ENCODE data around the gene COQ10B. TPM values are rescaled to one million over a fixed set of nuclear protein-coding genes. Genes with fewer than 3 reads are reported as not detected.
"Not testable (repeated sequence)": the region's sequence is repeated elsewhere in the genome, so short reads cannot be mapped to it uniquely, and the experiment has no call there.

Gene COQ10B
- 11.4 TPM for total RNA-seq

DNA sequence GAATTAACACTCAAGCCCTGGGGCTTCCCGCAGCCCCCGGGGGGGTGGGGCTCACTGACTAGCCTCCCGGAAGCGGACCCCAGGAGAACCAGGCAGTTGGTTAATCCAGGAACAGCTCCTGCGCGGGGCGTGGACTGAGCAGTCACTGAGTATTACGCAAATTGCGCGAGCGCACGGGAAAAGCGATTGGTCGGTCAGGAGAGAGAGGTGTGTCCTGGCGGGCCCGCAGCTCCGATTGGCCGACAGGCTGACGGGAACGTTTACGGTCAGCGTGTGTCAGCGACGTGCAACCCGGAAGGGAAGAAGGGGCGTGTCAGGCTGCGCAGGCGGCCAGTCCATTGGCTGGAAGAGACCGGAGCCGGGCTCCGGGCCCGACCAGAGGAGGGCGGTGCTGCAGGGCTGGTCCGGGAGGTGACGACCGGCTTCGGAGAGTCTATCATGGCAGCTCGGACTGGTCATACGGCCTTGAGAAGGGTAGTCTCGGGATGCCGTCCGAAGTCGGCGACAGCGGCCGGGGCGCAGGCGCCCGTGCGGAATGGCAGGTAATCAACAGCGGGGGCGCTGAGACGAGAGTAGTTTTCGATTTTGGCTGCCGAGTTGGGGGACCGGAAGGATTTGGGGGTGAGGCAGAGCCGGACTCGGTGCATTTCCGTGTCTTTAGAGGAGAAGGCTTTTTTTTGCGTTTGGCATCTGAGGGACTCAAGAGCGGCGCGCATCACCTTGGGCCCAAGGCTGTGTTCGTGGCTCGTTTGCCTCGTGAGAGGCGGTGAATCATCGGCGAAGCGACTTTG lies at the start of gene COQ10B:
COQ10B (plus strand) TSS at position 430 of the 791 bp plus-strand sequence; CDS start at position 439, 9 bp downstream.
- ATAC-seq (peak; percentile 89), DNase-seq (ENCODE audit: low spot score) (peak; percentile 100)

DNA sequence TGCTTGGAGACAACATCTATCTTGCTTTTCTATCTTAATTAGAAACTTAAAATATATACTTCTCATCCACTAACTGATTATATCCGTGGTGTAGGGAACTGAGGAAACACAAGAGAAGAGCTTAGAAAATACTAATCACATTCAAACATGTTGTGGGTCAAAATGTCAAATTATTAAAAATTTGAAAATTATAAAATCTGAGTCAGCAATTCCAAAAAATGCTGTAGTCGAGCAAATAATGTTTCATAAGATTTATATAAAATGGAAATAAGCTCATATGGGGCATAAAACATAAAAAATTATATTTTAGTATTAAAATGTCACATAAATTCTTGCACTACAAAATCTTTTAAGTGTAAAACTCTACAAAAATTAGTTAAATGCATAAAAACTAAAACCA lies 47.8 kb upstream of the COQ10B start:
- DNase-seq (ENCODE audit: low spot score) (no peak), ATAC-seq (no peak)

DNA sequence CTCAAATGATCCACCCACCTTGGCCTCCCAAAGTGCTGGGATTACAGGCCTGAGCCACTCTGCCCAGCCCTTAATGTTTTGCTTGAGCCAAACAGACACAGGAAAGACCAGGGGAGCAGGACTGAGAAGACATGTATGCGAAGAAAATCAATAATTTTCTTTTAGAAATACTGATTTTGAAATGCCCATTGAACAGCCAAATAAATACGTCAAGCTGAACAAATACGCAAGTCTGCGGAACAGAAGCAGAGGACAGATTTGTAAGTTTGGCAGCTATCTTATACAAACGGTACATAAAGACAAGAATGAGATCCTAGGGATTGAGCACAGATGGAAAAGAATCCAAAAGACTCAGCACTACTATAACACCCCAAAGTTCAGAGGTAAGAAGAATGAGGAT lies 39.3 kb upstream of the COQ10B start:
- DNase-seq (ENCODE audit: low spot score) = no peak
- peak; percentile 82 for ATAC-seq

DNA sequence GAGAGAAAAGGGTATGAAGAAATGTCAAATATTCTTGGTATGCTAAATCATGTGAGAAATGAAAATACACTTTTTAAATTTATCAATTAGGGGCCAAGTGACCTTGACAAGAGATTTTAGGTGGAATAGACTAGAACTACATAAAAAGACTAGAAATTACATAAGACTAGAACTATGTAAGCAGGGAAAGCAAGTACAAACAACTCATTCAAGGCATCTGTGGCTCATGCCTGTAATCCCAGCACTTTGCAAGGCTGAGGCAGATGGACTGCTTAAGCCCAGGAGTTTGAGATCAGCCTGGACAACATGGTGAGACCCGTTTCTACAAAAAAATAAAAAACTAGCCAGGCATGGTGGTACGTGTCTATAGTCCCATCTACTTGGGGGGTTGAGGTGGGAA lies 38.8 kb upstream of the COQ10B start:
- no peak for DNase-seq (ENCODE audit: low spot score)
- ATAC-seq = peak; percentile 65

DNA sequence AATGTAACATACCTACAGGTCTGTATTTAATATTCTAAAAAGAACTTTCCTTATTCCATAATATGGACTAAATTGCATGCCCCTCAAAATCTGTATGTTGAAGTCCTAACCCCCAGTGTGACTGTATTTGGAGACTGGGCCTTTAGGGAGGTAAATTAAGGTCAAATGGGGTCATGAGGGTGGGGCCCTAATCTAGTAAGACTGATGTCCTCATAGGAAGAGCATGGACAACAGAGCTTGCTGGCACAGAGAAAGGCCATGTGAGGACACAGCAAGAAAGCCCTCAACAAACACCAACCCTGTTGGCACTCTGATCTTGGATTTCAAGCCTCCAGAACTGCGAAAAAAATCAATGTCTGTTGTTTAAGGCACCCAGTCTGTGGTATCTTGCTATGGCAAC lies 37.1 kb upstream of the COQ10B start:
- ATAC-seq (peak; percentile 59), DNase-seq (ENCODE audit: low spot score) (no peak)

DNA sequence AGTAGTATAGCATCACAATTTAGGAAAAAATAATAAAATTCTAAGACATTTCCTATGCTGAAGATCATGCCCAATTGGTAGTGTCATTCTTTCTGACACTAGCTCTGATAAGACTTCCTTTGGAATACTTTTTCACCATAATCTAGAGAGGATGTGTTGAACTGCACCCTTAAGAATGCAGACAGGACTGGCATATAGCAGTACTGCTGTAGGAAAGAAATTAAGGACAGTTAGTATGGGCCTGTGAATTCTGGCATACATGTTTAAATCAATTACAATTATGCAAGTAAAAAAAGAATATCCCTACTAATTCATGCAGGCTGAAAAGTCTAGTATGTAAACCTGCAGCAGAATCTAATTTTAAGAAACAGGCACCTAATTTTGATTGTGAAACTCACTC lies 33.9 kb upstream of the COQ10B start:
- DNase-seq (ENCODE audit: low spot score) (no peak), ATAC-seq (no peak)

DNA sequence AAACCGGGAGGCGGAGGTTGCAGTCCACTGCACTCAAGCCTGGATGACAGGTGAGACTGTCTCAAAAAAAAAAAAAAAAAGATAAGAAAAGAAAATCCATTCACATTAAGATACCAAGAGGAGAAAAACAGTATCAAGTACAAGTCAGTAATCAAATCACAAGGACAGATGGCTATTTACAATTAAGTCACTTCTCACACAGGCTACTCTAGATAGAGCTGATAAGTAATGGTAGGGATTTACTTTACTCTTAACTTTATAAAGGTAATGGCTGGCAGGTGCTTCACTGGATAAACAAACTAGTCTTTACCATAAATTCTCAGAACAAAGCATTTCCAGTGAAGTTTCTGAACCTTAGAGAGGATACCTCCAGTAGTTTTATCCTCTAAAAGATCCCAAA lies 30.0 kb upstream of the COQ10B start:
- no peak for DNase-seq (ENCODE audit: low spot score)
- no peak for ATAC-seq

DNA sequence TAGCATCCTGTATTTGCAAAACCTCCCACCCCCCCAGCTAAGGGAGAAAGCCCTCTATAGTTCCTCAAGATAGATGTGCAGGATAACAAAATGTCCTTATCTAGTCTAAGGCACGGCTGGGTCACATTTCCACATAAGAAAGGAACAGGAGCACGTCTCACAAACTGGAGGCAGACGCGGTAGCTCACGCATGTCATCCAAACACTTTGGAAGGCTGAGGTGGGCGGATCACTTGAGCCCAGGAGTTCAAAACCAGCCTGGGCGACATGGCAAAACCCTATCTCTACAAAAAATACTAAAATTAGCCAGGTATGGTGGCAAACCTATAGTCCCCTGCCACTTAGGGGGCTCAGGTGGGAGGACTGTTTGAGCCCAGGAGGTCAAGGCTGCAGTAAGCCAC lies 27.8 kb upstream of the COQ10B start:
- no peak for ATAC-seq

DNA sequence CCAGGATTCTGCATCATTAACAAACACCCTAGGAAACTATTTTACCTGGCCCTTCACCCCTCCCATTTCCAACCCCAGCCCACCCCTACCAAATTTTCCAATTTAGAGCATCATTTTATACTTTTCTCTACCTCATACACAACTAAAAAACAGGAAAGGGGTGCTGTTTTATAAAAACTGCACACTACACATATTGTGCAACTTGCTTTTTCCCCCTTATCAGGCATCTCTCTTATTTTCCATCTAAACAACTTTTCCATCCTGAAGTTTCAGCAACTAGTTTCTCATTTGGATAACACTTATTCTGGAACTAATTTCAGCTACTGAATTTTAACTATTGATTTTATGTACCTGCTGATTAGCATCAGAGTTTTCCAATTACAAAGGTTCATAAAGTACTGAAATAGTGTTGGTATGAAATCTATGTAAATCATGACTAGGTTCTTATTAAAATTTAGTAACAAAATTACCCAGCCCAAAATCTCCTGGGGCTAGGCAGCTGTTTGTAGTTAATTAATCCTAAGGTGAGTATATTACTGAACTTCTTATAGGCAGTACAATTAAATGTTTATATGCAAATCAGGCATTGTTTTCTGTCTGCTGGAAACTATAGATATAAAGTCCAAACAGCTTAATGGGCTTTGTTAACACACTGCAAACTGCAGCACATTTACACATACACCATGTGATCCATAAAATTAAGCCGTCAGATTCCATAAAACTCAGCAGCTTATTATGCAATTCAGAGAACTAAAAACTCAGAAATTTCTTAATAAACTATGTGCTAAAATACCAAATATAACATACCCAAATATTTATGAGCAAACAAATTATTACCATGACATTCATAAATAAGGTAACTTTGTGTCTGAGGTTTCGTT lies 26.4 kb upstream of the COQ10B start:
- DNase-seq (ENCODE audit: low spot score) (no peak), ATAC-seq (no peak)

More for the DNA sequence above, 27.8 kb upstream of the COQ10B start:
- DNase-seq (ENCODE audit: low spot score) = no peak

DNA sequence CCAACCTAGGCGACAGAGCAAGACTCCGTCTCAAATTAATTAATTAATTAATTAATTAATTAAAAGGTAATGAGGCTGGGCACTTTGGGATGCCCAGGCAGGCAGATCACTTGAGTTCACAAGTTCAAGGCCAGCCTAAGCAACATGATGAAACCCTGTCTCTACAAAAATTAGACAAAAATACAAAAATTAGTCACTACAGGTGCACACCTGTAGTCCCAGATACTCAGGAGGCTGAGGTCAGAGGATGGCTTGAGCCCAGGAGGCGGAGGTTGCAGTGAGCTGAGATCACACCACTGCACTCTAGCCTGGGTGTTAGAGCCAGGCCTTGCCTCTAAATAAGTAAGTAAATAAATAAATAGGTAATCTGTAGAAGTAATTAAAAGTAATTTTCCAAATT lies 25.4 kb upstream of the COQ10B start:
- DNase-seq (ENCODE audit: low spot score) = no peak
- no peak for ATAC-seq

DNA sequence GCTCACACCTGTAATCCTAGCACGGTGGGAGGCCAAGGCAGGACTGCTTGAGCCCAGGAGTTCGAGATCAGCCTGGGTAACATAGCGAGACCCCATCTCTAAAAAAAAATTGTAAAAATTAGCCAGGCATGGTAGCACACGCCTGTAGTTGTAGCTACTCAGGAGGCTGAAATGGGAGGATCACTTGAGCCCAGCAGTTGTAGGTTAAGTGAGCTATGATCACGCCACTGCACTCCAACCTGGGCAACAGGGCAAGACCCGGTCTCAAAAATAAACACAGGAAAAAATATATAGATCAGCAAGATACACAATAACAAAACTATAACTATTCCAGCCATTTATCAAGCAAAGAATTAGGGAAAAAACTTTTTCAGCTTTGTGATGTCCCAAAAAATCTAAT lies 21.5 kb upstream of the COQ10B start:
- DNase-seq (ENCODE audit: low spot score) (no peak), ATAC-seq (no peak)

DNA sequence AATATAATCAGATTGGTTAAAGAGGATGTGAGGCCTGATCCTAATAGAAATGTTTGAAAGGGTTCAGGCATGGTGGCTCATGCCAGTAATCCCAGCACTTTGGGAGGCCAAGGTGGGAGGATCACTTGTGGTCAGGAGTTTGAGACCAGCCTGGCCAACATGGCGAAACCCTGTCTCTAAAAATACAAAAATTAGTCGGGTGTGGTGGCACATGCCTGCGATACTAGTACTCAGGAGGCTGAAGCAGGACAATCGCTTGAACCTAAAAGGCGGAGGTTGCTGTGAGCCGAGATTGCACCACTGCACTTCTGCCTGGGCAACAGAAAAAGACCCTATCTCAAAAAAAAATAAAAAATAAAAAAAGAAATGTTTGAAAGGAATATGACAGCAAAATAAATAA lies 20.8 kb upstream of the COQ10B start:
- ATAC-seq; DNase-seq (ENCODE audit: low spot score): not testable (repeated sequence)

DNA sequence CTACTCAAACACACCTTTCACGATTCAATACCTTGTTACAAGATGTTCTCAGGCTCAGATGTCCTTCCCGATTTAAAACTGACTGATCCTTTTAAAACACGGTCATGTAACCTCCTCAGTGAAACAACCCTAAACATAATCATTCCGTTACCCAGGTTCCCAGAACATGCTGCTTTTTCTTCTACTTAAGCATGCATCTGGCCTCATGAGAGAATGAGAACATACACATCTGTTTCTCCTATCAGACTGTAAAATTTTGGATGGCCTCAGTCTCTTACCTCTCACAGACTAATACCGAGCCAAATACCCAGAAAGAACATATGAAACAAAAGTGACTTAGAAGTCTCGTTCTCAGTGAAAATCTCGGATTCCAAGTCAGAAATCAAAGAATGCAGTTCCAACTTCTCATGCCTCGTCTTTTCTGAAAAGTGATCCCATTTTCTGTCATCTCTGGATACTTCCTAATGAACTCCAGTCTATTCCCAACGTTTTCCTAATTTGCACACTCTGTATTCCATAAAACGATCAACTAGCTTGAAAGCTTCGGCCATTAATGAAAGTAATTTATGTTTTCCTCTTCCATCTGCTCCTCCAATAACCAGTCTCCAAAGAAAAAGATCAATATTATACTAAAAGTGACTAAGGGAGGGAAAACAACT lies 19.4 kb upstream of the COQ10B start:
- no peak for ATAC-seq
- no peak for DNase-seq (ENCODE audit: low spot score)

DNA sequence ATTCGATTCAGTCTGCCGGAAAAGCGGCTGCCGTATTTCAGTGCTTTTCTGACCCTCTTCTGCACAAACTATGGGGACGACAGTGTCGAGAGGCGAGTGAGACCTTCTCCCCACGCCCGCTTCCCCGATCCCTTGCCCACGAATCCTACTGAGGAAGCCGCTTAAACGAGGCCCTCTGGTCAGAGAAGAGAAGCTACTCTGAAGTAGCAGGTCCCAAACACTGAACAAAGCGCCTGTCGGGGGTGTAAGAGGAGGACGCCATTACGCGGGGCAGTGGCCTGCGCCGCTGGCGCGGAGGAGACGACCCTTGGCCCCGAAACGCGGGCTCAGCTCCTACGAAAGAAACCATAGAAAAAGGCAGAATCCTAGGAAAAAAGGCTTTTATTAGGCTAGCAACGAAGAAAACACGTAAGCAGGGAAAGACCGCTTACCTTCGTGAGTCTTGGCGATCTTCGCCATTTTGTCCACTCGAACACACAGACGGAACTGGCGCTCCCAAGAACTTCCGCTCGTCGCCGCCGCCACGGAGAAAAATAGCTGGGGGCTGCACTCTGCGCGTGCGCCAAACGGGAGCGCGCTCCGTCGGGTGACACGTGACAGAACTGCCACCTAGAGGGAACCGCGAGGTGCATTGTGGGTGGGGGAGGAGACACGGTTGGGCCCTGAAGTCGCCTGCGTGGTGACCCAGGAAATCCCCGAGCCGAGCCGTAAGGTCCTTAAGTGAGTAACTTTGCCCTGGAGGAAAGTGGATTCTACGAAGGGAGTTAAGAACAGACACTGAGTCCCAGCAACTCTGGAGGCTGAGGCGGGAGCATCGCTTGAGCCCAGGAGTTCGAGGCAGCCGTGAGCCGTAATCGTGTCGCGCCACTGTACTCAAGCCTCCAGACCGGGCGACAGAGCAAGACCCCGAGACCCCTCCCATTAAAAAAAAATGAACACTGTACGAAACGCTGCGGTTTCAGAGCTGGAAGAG lies 18.5 kb upstream of the COQ10B start, which contains the start of gene SF3B1:
SF3B1 (minus strand) TSS at position 488 of the 973 bp plus-strand sequence; CDS start at position 459, 29 bp downstream.
- ATAC-seq (peak; percentile 95), DNase-seq (ENCODE audit: low spot score) (peak; percentile 99)

DNA sequence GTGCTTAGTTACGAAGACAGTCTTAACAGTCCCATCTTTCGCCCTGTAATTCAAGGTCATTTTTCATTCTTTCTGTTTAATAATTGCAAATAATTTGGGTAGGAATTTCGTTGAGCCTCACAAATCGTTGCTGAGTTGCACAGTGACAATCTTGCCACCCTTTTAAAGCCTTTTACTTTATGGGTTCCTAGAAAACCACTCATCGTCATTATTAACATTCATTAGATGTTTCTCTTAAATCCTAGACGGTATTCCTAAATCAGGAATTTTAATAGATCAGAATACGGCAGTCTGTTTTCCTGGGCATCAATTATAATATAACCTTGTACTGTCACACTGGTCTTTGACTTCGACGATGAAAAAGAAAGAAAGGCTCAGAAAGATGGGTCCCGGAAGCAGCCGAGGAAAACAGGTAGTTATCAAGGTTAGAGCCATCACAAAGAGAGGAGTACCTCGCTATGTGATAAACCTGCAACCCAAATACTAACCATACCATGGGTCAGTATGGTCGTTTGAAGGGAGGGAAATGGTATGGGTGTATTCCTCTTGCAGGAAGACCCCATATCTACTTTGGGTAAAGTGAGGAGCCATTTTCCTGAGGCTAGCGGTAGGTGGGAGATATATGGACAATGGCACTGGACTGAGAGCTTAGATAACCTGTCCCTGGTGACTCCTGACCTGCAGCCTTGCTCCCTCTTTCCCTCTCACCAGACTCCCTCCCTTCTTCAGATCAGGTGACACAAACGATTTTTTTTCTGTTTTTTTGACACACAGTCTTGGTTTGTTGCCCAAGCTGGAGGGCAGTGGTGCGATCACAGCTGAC lies 17.5 kb upstream of the COQ10B start:
- peak; percentile 17 for ATAC-seq
- no peak for DNase-seq (ENCODE audit: low spot score)

DNA sequence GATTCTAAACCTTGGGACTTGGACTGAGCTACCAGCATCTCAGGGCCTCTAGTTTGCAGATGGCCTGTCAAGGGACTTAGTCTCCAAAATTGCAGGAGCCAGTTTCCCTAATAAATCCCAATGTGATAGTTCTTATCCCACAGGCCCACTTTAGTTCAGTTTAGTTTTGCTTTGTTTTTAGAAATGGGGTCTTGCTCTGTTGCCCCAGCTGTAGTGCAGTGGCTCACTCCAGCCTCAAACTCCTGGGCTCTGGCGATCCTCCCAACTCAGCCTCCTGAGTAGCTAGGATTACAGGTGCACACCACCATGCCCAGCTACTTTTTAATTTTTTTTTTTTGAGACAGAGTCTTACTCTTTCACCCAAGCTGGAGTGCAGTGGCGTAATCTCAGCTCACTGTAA lies 16.0 kb upstream of the COQ10B start:
- ATAC-seq (no peak), DNase-seq (ENCODE audit: low spot score) (no peak)

DNA sequence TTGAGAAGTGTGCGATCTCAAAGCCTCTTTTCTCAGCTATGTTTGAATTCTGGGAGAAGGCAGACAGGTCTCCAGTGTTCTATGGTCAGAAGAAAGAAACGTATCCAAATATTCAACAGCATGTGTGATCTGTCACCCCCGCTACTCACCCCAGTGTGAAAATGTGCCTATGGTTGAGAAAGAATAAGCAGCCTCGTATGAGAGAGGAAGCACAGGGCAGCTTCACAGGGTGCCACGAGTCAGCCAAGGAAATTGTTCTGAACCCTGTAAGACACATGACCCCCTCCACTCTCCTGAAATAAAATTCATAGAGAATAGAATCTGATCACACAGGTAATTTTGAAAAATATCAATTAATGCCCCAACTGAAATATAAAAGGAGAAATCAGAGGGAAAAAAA lies 10.5 kb upstream of the COQ10B start:
- no peak for DNase-seq (ENCODE audit: low spot score)
- peak; percentile 40 for ATAC-seq

DNA sequence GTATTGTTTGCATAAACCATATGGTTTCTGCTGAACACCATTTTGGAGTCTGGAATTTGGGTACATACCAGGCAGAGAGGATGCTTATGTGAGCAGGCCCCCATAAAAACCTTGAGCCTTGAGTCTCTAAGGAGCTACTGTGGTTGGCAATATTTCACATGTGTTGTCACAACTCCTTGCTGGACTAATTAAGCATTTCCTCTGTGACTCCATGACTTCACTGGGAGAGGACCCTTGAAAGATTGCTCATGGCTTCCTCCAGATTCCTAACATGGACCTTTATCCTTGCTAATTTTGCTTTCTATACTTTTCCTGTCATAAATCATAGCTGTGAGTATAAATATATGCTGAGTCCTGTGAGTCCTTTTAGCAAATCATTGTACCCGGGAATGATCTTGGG lies 7.6 kb upstream of the COQ10B start:
- no peak for DNase-seq (ENCODE audit: low spot score)
- ATAC-seq = no peak

DNA sequence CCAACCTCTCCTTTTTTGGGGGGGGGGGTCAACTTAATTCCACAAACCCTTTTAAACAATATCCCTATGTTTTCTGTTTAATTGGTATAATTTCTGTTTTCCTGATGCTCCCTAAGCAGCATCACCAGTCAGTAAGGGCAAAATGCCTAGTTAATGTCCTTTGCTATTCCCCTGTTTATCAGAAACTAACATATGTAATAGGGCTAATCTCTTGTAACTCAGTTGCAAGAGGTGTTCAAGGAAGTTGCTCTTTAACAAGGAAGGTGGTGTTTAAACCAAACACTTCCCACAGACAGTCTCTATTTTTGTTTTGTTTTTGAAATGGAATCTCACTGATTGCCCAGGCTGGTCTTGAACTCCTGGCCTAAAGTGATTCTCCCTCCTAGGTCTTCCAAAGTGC lies 6.5 kb upstream of the COQ10B start:
- ATAC-seq = no peak
- DNase-seq (ENCODE audit: low spot score) = no peak
